MM.1S (cell line): ENCODE measurements around the gene GIPC2.
"Not testable (repeated sequence)": the region's sequence is repeated elsewhere in the genome, so short reads cannot be mapped to it uniquely, and the experiment has no call there.

Experiments
- CTCF ChIP-seq: fragments of 300-600 bp; sonication (generic); IDR thresholded peaks from 2 replicates; pipeline ENCODE4 v1.5.1; 2016; ENCODE audit warnings: antibody characterized with exemption, low read length, mixed read lengths
- EZH2 ChIP-seq: fragments of 300-600 bp; sonication (generic); optimal IDR thresholded peaks from 2 replicates; pipeline ENCODE3; 2017; ENCODE audit warnings: low read depth, mild to moderate bottlenecking, antibody characterized with exemption, low read length, mixed read lengths

GRCh38 chr1:78064886-78065285, 19.1 kb downstream of the GIPC2 start:
- not testable (repeated sequence) for TF ChIP-seq CTCF, EZH2
